SH-SY5Y (cell line): ENCODE measurements around the gene RNF113A.

ENCODE experiments used
- GATA2 ChIP-seq: IDR thresholded peaks from 2 replicates; pipeline ENCODE4 v1.6.1; 2011; ENCODE audit warnings: mild to moderate bottlenecking, low read depth, low read length
- GATA3 ChIP-seq: IDR thresholded peaks from 2 replicates; pipeline ENCODE4 v1.6.1; 2011; ENCODE audit warnings: low read depth, mild to moderate bottlenecking, low read length, moderate library complexity

- no peak for TF ChIP-seq GATA3
- no peak for TF ChIP-seq GATA2
Measured at GRCh38 chrX:119919835-119920585, 48.5 kb upstream of the RNF113A start.
